ENCODE data around the gene MRLN.

- TF ChIP-seq CTCF (IDR thresholded peaks at IDR 0.05) (peak; percentile 7; the same call in 1 of the 2 replicates), YY1 (IDR thresholded peaks at IDR 0.05; ENCODE audit: low read depth) (no peak), ELF1 (IDR thresholded peaks at IDR 0.05) (no peak), NRF1 (IDR thresholded peaks at IDR 0.05; ENCODE audit: low read depth, low read length) (no peak), TEAD4 (IDR thresholded peaks at IDR 0.05; ENCODE audit: borderline replicate concordance, insufficient read depth) (no peak), MAX (IDR thresholded peaks at IDR 0.05; ENCODE audit: low read depth) (no peak), MXI1 (IDR thresholded peaks at IDR 0.05; ENCODE audit: low read depth, low read length) (no peak), RAD21 (IDR thresholded peaks at IDR 0.05; ENCODE audit: low read length) (no peak), RXRA (IDR thresholded peaks at IDR 0.05; ENCODE audit: borderline replicate concordance, low read depth) (no peak), EZH2phosphoT487 (IDR thresholded peaks at IDR 0.05; ENCODE audit: borderline replicate concordance, low read depth) (no peak)
Observed at GRCh38 chr10:59700709-59701108, 52.5 kb downstream of the MRLN start.

All from SK-N-SH (cell line).